Measurements from ENCODE around the gene MISP.

MISP gene

DNA sequence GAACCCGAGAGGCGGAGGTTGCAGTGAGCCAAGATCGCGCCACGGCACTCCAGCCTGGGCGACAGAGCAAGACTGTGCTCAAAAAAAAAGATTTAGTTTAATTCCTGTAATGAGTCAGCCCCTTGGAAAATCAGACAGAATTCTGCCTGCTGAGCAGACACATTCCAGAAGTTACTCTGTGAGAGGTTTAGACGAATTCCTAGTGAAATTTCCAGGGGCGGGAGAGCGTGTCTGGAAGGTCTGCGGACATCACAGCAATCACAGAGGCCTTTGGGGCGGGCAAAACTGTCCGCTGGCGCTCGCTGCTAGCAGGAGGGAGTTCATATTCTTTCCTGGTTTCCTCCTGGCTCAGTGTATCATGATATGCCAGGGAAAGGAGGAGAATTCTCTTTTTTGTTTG lies 17.5 kb downstream of the MISP start:
- Histone ChIP-seq H3K4me3 (replicated peaks; ENCODE audit: insufficient read depth, low read length) (no peak overlapping the region), H3K27me3 (ENCODE audit: insufficient read depth, poor library complexity, severe bottlenecking) (no peaks in the 10 kb centered on the region), H3K27ac (replicated peaks) (no peak overlapping the region)
- no peak for DNase-seq (ENCODE audit: low read depth in 1 of 2, low spot score in 1 of 2)
- TF ChIP-seq GABPA (IDR thresholded peaks at IDR 0.05; ENCODE audit: low read depth) (no peak), POLR2AphosphoS5 (IDR thresholded peaks at IDR 0.05; ENCODE audit: low read depth) (no peak), SPI1 (IDR thresholded peaks at IDR 0.05; ENCODE audit: borderline replicate concordance, low read depth) (no peak)
- TF ChIP-seq, protein P1, sequence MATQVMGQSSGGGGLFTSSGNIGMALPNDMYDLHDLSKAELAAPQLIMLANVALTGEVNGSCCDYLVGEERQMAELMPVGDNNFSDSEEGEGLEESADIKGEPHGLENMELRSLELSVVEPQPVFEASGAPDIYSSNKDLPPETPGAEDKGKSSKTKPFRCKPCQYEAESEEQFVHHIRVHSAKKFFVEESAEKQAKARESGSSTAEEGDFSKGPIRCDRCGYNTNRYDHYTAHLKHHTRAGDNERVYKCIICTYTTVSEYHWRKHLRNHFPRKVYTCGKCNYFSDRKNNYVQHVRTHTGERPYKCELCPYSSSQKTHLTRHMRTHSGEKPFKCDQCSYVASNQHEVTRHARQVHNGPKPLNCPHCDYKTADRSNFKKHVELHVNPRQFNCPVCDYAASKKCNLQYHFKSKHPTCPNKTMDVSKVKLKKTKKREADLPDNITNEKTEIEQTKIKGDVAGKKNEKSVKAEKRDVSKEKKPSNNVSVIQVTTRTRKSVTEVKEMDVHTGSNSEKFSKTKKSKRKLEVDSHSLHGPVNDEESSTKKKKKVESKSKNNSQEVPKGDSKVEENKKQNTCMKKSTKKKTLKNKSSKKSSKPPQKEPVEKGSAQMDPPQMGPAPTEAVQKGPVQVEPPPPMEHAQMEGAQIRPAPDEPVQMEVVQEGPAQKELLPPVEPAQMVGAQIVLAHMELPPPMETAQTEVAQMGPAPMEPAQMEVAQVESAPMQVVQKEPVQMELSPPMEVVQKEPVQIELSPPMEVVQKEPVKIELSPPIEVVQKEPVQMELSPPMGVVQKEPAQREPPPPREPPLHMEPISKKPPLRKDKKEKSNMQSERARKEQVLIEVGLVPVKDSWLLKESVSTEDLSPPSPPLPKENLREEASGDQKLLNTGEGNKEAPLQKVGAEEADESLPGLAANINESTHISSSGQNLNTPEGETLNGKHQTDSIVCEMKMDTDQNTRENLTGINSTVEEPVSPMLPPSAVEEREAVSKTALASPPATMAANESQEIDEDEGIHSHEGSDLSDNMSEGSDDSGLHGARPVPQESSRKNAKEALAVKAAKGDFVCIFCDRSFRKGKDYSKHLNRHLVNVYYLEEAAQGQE (IDR thresholded peaks at IDR 0.05; ENCODE audit: insufficient replicate concordance, low read depth) = no peak
- TF ChIP-seq, protein P2, sequence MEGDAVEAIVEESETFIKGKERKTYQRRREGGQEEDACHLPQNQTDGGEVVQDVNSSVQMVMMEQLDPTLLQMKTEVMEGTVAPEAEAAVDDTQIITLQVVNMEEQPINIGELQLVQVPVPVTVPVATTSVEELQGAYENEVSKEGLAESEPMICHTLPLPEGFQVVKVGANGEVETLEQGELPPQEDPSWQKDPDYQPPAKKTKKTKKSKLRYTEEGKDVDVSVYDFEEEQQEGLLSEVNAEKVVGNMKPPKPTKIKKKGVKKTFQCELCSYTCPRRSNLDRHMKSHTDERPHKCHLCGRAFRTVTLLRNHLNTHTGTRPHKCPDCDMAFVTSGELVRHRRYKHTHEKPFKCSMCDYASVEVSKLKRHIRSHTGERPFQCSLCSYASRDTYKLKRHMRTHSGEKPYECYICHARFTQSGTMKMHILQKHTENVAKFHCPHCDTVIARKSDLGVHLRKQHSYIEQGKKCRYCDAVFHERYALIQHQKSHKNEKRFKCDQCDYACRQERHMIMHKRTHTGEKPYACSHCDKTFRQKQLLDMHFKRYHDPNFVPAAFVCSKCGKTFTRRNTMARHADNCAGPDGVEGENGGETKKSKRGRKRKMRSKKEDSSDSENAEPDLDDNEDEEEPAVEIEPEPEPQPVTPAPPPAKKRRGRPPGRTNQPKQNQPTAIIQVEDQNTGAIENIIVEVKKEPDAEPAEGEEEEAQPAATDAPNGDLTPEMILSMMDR (IDR thresholded peaks at IDR 0.05; ENCODE audit: insufficient read depth, low read length) = no peak

DNA sequence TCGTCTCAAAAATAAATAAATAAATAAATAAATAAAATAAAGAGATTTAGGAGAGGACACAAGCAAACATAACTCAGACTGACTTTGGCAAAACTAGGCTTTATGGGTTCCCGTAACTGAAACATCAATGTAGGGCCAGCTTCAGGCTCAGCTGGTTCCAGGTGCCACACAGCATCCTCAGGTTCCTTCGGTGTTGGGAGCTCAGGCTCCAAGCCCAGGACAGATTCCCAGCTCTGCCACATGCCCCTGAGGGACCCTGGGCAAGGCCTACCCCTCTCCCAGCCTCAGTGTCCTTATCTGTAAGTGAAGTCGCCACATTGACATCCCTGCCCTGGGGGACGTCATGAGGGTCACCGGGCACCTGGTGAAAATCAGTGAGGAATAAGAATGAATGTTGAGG lies 18.7 kb downstream of the MISP start:
- no peak for DNase-seq (ENCODE audit: low read depth in 1 of 2, low spot score in 1 of 2)
- TF ChIP-seq SPI1 (IDR thresholded peaks at IDR 0.05; ENCODE audit: borderline replicate concordance, low read depth) (no peak), POLR2AphosphoS5 (IDR thresholded peaks at IDR 0.05; ENCODE audit: low read depth) (no peak), GABPA (IDR thresholded peaks at IDR 0.05; ENCODE audit: low read depth) (no peak)
- Histone ChIP-seq H3K27me3 (ENCODE audit: insufficient read depth, poor library complexity, severe bottlenecking) (no peaks in the 10 kb centered on the region), H3K4me3 (replicated peaks; ENCODE audit: insufficient read depth, low read length) (no peak overlapping the region), H3K27ac (replicated peaks) (no peak overlapping the region)

DNA sequence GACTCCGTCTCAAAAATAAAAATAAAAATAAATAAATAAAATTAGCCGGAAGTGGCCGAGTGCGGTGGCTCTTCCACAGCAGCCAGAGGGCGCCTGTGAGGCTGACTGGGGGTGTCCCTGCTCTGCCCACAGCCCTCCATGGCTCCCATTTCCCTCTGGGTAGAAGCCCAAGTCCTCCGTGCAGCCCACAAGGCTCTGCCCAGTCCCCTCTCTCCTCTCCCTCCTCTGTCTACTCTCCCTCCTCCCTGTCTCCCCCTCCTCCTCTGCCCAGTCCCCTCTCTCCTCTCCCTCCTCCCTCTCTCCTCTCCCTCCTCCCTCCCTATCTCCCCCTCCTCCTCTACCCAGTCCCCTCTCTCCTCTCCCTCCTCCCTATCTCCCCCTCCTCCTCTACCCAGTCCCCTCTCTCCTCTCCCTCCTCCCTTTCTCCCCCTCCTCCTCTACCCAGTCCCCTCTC lies 20.4 kb downstream of the MISP start:
- H3K4me3 ChIP-seq (replicated peaks; ENCODE audit: insufficient read depth, low read length) = no peak overlapping the region
- TF ChIP-seq SPI1 (IDR thresholded peaks at IDR 0.05; ENCODE audit: borderline replicate concordance, low read depth) = no peak
- TF ChIP-seq, protein P2 (IDR thresholded peaks at IDR 0.05; ENCODE audit: insufficient read depth, low read length) = peak; percentile 13
- TF ChIP-seq POLR2AphosphoS5 (IDR thresholded peaks at IDR 0.05; ENCODE audit: low read depth) = no peak
- TF ChIP-seq, protein P1 (IDR thresholded peaks at IDR 0.05; ENCODE audit: insufficient replicate concordance, low read depth) = no peak
- no peak for TF ChIP-seq GABPA (IDR thresholded peaks at IDR 0.05; ENCODE audit: low read depth)
- no peak overlapping the region for H3K27ac ChIP-seq (replicated peaks)
- peak in 1 of 2 experiments; percentile 59 for DNase-seq (ENCODE audit: low read depth in 1 of 2, low spot score in 1 of 2)
- no peaks in the 10 kb centered on the region for H3K27me3 ChIP-seq (ENCODE audit: insufficient read depth, poor library complexity, severe bottlenecking)

DNA sequence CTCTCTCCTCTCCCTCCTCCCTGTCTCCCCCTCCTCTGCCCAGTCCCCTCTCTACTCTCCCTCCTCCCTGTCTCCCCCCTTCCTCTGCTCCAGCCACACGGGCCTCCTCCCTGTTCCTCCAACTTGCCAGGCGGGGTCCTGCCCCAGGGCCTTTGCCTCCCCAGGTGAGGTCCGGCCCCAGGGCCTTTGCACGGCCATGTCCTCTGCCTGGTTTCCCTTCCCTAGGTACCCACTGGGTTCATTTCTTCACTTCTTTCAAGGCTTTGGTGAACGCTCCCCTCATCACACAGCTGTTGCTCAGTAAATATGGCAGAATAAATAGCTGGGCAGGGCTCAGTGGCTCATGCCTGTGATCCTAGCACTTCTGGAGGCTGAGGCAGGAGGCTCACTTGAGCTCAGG lies 21.2 kb downstream of the MISP start:
- no peaks in the 10 kb centered on the region for H3K27me3 ChIP-seq (ENCODE audit: insufficient read depth, poor library complexity, severe bottlenecking)
- no peak for TF ChIP-seq GABPA (IDR thresholded peaks at IDR 0.05; ENCODE audit: low read depth)
- TF ChIP-seq, protein P2 (IDR thresholded peaks at IDR 0.05; ENCODE audit: insufficient read depth, low read length) = no peak
- TF ChIP-seq SPI1 (IDR thresholded peaks at IDR 0.05; ENCODE audit: borderline replicate concordance, low read depth) = no peak
- no peak for TF ChIP-seq POLR2AphosphoS5 (IDR thresholded peaks at IDR 0.05; ENCODE audit: low read depth)
- TF ChIP-seq, protein P1 (IDR thresholded peaks at IDR 0.05; ENCODE audit: insufficient replicate concordance, low read depth) = no peak
- no peak overlapping the region for H3K4me3 ChIP-seq (replicated peaks; ENCODE audit: insufficient read depth, low read length)
- no peak for DNase-seq (ENCODE audit: low read depth in 1 of 2, low spot score in 1 of 2)
- no peak overlapping the region for H3K27ac ChIP-seq (replicated peaks)
